CD14-positive monocyte (primary cell): Measurements from ENCODE around the gene MTHFR. TPM values are rescaled to one million over a fixed set of nuclear protein-coding genes. Genes with fewer than 3 reads are reported as not detected.

Experiments used
- DNase-seq, 3 donors: peaks; one replicate each; pipeline ENCODE4 v3.0.0-alpha.2; 2011 to 2022
- H2AFZ ChIP-seq: 2 replicates; pipeline ENCODE4 v1.6.0; 2012; ENCODE audit warnings: mild to moderate bottlenecking, low read depth, low read length, inconsistent platforms; ENCODE audit not compliant: insufficient read depth, poor library complexity, severe bottlenecking
- H3K27ac ChIP-seq, 2 donors: 1 replicate in 1 of 2; 2 replicates in 1 of 2; pipeline ENCODE4 v1.5.1; 2012 to 2013; ENCODE audit warnings: low read length in 2 of 2, control low read depth in 1 of 2, inconsistent platforms in 1 of 2, low read depth in 1 of 2, mild to moderate bottlenecking in 1 of 2
- H3K27me3 ChIP-seq, 2 donors: one replicate each; pipeline versions ENCODE4 v1.6.0 to v1.6.1; 2011 to 2013; ENCODE audit warnings: low read length in 2 of 2; ENCODE audit not compliant: control insufficient read depth in 2 of 2, insufficient read depth in 2 of 2
- H3K36me3 ChIP-seq, 2 donors: replicated peaks in 1 of 2; 1 replicate in 1 of 2; 2 replicates in 1 of 2; pipeline versions ENCODE4 v1.5.1 to v1.6.1; 2012 to 2013; ENCODE audit warnings: low read length in 2 of 2, control low read depth in 1 of 2, inconsistent platforms in 1 of 2, mild to moderate bottlenecking in 1 of 2; ENCODE audit not compliant: insufficient read depth in 2 of 2, control insufficient read depth in 1 of 2
- H3K4me1 ChIP-seq, 2 donors: 1 replicate in 1 of 2; 2 replicates in 1 of 2; pipeline versions ENCODE4 v1.5.1 to v1.6.1; 2012 to 2013; ENCODE audit warnings: low read length in 2 of 2, control low read depth in 1 of 2, inconsistent platforms in 1 of 2, mild to moderate bottlenecking in 1 of 2, moderate library complexity in 1 of 2; ENCODE audit not compliant: insufficient read depth in 2 of 2, control insufficient read depth in 1 of 2
- H3K4me2 ChIP-seq: replicated peaks from 2 replicates; pipeline ENCODE3; 2012; ENCODE audit warnings: low read length, moderate library complexity, mild to moderate bottlenecking; ENCODE audit not compliant: poor library complexity, severe bottlenecking; ENCODE audit errors: extremely low read depth
- H3K4me3 ChIP-seq, 3 experiments: fragments of 200-600 bp in 1 of 3; sonication (generic) in 1 of 3; replicated peaks in 1 of 3; 1 replicate in 2 of 3; 2 replicates in 1 of 3; pipeline ENCODE4 v1.5.1; 2011 to 2013; ENCODE audit warnings: low read length in 3 of 3, mild to moderate bottlenecking in 3 of 3, control low read depth in 2 of 3, low read depth in 2 of 3, inconsistent platforms in 1 of 3, moderate library complexity in 1 of 3
- H3K79me2 ChIP-seq: 2 replicates; pipeline ENCODE4 v1.6.0; 2012; ENCODE audit warnings: mild to moderate bottlenecking, control low read depth, inconsistent platforms, low read length, moderate library complexity; ENCODE audit not compliant: insufficient read depth
- H3K9ac ChIP-seq: 2 replicates; pipeline ENCODE4 v1.6.0; 2017; ENCODE audit warnings: low read length, mild to moderate bottlenecking; ENCODE audit not compliant: insufficient read depth, poor library complexity, severe bottlenecking
- H3K9me3 ChIP-seq, 2 donors: replicated peaks in 1 of 2; 1 replicate in 1 of 2; 2 replicates in 1 of 2; pipeline versions ENCODE4 v1.5.1 to v1.6.1; 2012 to 2013; ENCODE audit warnings: low read length in 2 of 2, control low read depth in 1 of 2; ENCODE audit not compliant: control insufficient read depth in 1 of 2, insufficient read depth in 1 of 2
- H4K20me1 ChIP-seq: 2 replicates; pipeline ENCODE4 v1.6.0; 2012; ENCODE audit warnings: mild to moderate bottlenecking, low read length, control low read depth, moderate library complexity; ENCODE audit not compliant: insufficient read depth
- H3K27ac Mint-ChIP-seq, 7 donors: one replicate each; pipeline ENCODE4 v1.8.0; 2020; ENCODE audit warnings: mild to moderate bottlenecking in 7 of 7, mixed read lengths in 7 of 7, moderate library complexity in 6 of 7, inconsistent platforms in 2 of 7
- H3K27me3 Mint-ChIP-seq, 3 donors: one replicate each; pipeline ENCODE4 v1.8.0; 2021 to 2022; ENCODE audit warnings: low read depth in 3 of 3, mild to moderate bottlenecking in 3 of 3, mixed read lengths in 3 of 3, moderate library complexity in 3 of 3, inconsistent platforms in 1 of 3
- H3K36me3 Mint-ChIP-seq, 2 donors: one replicate each; pipeline ENCODE4 v1.8.0; 2020; ENCODE audit warnings: mixed read lengths in 2 of 2, inconsistent platforms in 1 of 2, mild to moderate bottlenecking in 1 of 2
- H3K4me1 Mint-ChIP-seq: one replicate; pipeline ENCODE4 v1.8.0; 2020; ENCODE audit warnings: mild to moderate bottlenecking, mixed read lengths
- H3K4me3 Mint-ChIP-seq, 2 donors: one replicate each; pipeline ENCODE4 v1.8.0; 2020; ENCODE audit warnings: mild to moderate bottlenecking in 2 of 2, mixed read lengths in 2 of 2, moderate library complexity in 1 of 2
- H3K9me3 Mint-ChIP-seq, 7 donors: one replicate each; pipeline ENCODE4 v1.8.0; 2020 to 2022; ENCODE audit warnings: mixed read lengths in 7 of 7, mild to moderate bottlenecking in 6 of 7, moderate library complexity in 6 of 7, inconsistent platforms in 2 of 7
- CTCF ChIP-seq: fragments of 200-600 bp; IDR thresholded peaks from one replicate; pipeline ENCODE4 v1.8.0; 2022; ENCODE audit warnings: antibody characterized with exemption, mild to moderate bottlenecking
- WGBS: methylation state at CpG from one replicate; pipeline ENCODE4 v1.1.5; 2013; ENCODE audit warnings: missing lambda C conversion rate; ENCODE audit not compliant: insufficient coverage; 5-methylcytosine and 5-hydroxymethylcytosine counted together
- intact Hi-C, 2 donors: fragments of 100-400 bp; cut with micrococcal nuclease; formaldehyde crosslinking; loops; one replicate each; pipeline versions ENCODE4 v1.15.0 to v1.15.1; 2023
- polyA plus RNA-seq, 3 donors: library from polyadenylated mRNA; depleted of rRNA in 1 of 3; unstranded in 2 of 3; stranded (reverse) in 1 of 3; fragments of 300-500 nt in 2 of 3; fragments of >200 nt in 1 of 3; fragmentation: Illumina TruSeq in 2 of 3; gene quantifications; 1 replicate in 2 of 3; 2 replicates in 1 of 3; pipeline ENCODE4 v1.2.3, GENCODE V29; 2012 to 2021

MTHFR gene
- polyA plus RNA-seq, 3 donors = 4.5 to 41.9 (median 8.5) TPM

GRCh38 chr1:11797525-11798216 lies 8.1 kb downstream of the MTHFR start:
- peaks cover 75 to 95% of the 10 kb centered on the region in 2 donors for H3K36me3 Mint-ChIP-seq
- no peak for TF ChIP-seq CTCF
- peak overlapping the region in 3 of 7 donors; percentile 46 to 61 (median 60) for H3K27ac Mint-ChIP-seq
- peaks cover 31% of the 10 kb centered on the region for H4K20me1 ChIP-seq
- H3K4me2 ChIP-seq = no peak overlapping the region
- no peak overlapping the region for H3K9ac ChIP-seq
- H2AFZ ChIP-seq = no peak overlapping the region
- peaks cover 70 to 92% of the 10 kb centered on the region in 2 donors for H3K36me3 ChIP-seq
- no peak overlapping the region for H3K4me3 ChIP-seq
- peaks cover 0 to 2% (median 0%) of the 10 kb centered on the region in 3 donors for H3K27me3 Mint-ChIP-seq
- H3K9me3 ChIP-seq = no peaks in the 10 kb centered on the region
- H3K4me1 ChIP-seq = peaks cover 11 to 18% of the 10 kb centered on the region in 2 donors
- H3K79me2 ChIP-seq = peaks cover 24% of the 10 kb centered on the region
- no peaks in the 10 kb centered on the region for H3K9me3 Mint-ChIP-seq
- H3K4me3 Mint-ChIP-seq = no peak overlapping the region
- intact Hi-C loops = loop anchor here in 1 of 2 donors (10.0 kb wide), 1 partner anchor 63 kb away; the partner anchor contains the start of gene AGTRAP
- no peaks in the 10 kb centered on the region for H3K27me3 ChIP-seq
- no peak overlapping the region for H3K27ac ChIP-seq
- WGBS = 100% methylated on average over 1 of the region's 6 CpGs
- H3K4me1 Mint-ChIP-seq = peaks cover 21% of the 10 kb centered on the region
- DNase-seq = no peak

- H3K36me3 ChIP-seq = peaks cover 74 to 94% of the 10 kb centered on the region in 2 donors
- Mint-ChIP-seq H3K4me3 (no peak overlapping the region), H3K27ac (peak overlapping the region in 3 of 7 donors; percentile 33 to 76 (median 54)), H3K4me1 (peaks cover 21% of the 10 kb centered on the region), H3K9me3 (no peaks in the 10 kb centered on the region), H3K36me3 (peaks cover 80 to 95% of the 10 kb centered on the region in 2 donors), H3K27me3 (peaks cover 0 to 2% (median 0%) of the 10 kb centered on the region in 3 donors)
- no peak for TF ChIP-seq CTCF
- no peak overlapping the region for H3K9ac ChIP-seq
- intact Hi-C loops = loop anchor here in 1 of 2 donors (10.0 kb wide), 1 partner anchor 61 kb away; the partner anchor contains the start of gene AGTRAP
- H3K4me1 ChIP-seq = peaks cover 14 to 18% of the 10 kb centered on the region in 2 donors
- H2AFZ ChIP-seq = no peak overlapping the region
- no peak for DNase-seq
- 94% methylated on average over 8 of the region's 15 CpGs for WGBS
- no peak overlapping the region for H3K4me2 ChIP-seq
- H4K20me1 ChIP-seq = peaks cover 16% of the 10 kb centered on the region
- no peaks in the 10 kb centered on the region for H3K9me3 ChIP-seq
- H3K27ac ChIP-seq = peak overlapping the region in 1 of 2 donors; percentile 51
- H3K79me2 ChIP-seq = peaks cover 9% of the 10 kb centered on the region
- H3K4me3 ChIP-seq = no peak overlapping the region
- H3K27me3 ChIP-seq = no peaks in the 10 kb centered on the region
These were observed 9.5 kb downstream of the MTHFR start for GRCh38 chr1:11796036-11796828.
